GM21360 (cell line): ENCODE measurements around the gene IL20RB.
"Not testable (repeated sequence)": the region's sequence is repeated elsewhere in the genome, so short reads cannot be mapped to it uniquely, and the experiment has no call there.

ENCODE experiments used
- ATAC-seq: cut with Tn5 transposase; IDR thresholded peaks from one replicate; pipeline ENCODE4 v1.9.1; 2021; ENCODE audit warnings: mild to moderate bottlenecking, moderate library complexity; ENCODE audit not compliant: unreplicated experiment

Gene IL20RB

DNA sequence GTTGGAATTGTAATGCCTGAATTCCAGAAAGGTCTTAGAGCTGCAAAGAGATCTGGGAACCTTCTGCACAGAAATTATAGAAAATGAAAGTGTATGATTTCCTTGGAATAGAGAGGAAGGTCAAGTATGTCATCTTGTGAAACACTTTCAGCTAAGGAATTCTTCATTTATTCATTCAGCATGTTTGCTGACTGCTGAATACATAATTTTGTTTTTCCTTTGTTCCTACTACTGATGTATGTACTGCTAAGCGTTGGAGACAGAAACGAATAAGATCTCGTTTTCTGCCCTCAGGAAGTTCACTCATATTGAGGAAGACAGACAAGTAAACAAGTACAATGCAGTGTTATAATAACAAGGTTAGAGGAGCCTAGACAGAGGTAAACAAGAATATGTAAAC, 14.3 kb upstream of the IL20RB start:
- ATAC-seq = no peak

DNA sequence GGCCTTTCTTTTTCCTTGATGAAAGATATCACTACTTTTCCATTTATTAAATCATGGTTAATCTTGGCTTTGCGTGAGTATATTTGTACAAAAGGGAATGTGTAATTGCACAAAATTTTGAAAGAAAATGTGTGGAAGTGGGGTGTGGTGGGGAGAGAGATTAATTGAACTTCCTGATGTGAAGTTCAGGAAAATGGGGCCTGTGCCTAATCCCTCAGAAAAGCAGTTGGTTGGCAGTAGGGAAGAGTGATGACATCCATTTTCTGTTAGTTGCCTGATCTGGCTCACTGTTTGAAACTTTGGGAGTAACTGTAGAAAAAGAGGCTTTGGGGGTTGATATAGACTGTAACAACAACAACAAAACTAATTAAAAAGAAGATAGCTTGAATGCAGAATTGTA, 10.8 kb upstream of the IL20RB start:
- ATAC-seq = no peak

DNA sequence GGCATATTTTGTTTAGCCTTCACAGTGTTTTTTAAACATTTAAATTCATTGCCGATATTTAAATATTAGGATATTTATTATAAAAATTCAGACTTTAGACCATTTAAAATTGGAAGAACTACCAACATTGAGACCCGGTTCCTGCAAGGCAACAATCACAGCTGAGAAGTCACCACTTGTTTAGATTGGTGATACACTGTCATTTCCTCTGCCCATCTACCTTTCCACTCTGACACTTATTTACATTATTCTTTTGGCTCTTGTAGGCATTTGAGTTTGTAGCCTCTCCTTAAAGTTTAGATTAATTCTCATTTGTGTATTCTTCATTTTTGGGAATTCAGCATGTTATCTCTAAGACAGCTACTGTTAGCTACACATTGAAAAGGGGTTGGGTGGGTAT, 10.3 kb upstream of the IL20RB start:
- ATAC-seq = no peak

DNA sequence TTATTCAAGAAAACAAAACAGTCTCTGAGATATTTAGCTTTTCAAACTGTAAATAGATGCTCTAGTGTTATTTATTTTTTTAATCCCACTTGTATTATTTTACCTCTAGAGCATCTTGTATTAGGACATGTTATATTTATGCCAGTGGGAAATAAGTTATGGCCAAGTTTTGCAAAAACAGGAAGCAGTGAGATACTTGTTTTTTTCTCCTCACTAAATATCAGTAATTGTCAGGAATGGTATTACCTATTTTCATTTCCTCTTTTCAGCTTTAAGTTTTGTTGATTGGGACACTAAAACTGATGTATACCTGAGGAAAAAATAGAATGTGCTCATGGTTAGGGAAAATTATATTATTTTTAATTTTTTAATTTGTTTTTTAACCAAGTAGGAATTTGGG, 8.6 kb upstream of the IL20RB start:
- ATAC-seq = no peak

DNA sequence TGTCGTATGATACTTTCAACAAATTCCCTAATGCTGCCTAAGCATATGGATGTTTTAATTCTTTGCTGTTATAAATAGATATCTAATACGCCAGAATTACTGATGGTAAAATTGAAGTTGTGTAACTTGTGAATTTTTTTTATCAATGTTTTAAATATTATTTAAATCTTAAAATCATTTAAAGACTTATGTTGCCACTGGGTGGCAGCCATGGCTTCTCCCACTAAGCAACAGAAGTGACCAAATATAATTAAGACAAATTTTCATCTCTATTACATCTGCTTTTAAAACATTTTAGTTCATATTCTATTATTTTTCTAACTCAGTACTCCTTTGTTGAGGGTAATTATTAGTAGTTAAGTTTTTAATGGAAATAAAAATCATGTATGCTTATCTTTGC, 8.1 kb upstream of the IL20RB start:
- no peak for ATAC-seq

DNA sequence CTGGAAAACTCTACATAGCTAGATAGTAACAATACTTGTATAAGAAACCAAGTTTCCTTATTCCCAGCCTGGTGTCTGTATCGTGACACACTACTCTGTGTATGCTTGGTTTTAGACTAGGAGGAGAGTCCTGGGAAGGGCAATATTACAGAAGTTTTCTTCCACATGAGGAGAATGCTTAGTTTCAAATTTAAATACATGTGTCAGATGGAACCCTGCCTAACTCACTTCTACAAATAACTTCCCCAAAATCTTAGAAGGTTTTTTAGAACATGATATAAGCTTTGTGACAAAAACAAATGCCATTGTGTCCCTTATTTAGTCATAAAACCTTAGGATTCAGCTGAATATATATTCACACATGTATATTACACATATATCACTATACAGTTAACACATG, 7.2 kb upstream of the IL20RB start:
- ATAC-seq = no peak

DNA sequence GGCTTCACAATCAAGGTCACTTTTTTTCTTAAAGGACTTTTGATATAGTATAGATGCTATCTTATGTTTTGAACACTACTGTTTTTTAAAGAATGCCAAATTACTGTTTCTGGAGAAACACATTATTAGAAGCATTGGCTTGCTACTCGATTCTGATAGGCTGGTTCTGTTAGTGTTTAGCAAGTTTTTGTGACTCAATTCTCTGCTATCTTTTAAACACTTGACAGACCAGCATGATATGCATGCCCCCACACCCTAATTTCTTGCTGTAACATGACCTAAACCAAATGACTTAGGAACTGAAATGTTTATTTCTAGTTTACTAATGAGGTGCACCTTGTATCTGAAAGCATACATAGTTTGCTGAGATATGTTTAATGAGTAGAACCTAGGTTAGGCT, 5.5 kb upstream of the IL20RB start:
- no peak for ATAC-seq

DNA sequence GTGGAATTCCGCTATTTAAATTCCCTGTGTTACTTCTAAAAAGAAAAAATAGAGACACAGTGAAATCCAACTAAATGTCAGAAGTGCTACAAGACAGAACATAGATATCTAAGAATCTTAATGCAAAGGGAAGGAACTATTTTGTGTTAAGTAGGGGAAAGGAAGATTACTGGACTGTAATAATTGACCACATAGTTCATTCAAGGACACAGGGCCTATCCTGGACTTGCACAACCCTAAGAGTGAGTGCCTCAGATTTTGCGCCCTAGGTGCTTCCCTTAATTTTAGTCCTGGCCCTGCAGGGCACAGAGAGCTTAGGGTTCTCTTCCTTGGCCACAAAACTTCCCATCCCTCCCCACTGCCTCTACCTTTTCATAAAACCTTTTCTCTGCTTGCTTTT, 3.5 kb upstream of the IL20RB start:
- ATAC-seq = no peak

DNA sequence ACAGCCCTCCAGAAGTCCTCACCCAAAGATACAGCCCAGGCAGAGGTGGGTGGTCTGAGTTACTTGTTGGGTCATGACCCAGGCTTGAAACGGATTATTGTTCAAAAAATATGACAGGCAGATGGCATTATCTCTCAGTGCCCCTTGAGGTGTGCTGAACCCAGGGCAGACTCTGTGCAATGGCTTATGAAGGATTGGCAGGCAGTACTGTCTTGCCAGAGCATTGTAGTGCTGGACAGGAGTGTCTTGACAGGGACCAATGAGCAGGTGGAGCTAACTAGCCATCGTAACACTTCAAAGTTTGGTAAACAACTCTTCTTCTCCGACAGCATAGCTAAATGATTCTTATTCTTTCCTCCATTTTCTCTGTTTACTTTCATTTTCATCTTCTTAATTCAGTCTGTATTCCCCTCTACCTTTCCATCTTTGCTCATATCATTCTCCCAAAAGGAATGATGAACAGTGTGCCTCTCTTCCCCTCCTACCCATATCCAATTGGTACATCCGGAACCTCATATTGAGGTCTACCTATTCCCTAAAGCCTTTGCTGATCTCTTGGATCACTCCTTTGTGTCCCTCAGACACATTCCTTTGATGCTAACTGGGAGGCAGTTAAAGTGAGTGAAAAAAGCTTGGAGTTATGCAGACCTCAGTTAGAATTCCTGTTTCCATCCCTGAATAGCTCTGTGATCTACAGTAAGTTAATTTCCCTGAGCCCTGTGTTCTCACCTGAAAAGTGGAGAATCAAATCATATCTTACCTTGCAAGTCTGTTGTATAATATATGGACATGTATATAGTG, 2.6 kb upstream of the IL20RB start:
- ATAC-seq = no peak

DNA sequence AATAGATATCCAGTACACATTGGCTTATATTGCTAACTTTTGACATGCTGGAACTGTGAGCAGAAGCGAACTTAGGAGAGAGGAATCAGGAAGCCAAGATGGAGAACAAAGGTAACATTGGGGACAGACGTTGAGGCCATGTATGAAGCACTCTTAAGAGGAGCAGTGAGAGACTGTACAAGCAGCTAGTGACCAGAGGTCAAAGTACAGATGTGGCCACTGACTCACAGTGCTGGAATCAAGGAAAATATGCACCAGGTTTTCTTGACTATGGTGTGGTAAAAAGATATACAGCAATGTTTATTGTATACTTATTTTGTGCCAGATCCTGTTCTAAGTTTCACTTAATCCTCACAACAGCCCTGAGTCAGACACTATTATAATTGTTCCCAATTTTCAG, 2.0 kb upstream of the IL20RB start:
- no peak for ATAC-seq

DNA sequence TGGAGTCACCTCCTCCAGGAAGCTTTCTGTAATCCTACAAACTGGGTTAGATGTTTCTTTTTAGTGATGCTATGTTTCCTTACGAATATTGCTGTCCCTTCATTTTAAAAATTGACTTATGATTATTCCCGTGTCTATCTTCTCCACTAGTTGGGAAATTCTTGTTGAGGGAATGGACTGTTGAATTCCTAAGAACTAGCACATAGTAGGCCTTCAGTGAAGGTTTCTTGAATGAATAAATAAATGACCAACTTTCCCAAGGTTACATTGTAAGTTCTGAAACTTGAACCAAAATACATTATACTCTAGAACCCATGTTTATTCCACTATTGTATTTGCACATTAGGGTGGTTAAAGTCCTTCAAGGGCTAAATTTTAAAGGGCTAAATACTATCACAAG, 812 bp upstream of the IL20RB start:
- ATAC-seq = no peak

DNA sequence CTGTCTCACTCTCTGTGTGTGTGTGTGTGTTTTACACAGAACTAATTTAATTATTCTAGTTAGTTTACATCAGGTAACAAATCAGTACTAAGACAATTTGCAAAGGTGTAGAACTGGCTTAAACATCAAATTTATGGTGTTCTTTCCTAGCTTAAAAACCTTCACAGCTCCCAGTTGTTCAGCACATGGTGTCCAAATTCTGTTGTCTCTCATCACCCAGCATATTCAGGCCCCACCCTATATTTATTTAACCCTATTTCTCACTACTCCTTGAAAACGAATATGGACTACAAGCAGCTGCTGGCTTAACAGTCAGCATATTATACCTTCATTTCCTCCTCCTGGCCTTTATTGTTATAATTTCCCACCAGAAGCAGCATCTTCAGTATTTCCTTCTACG, 1.2 kb downstream of the IL20RB start:
- no peak for ATAC-seq

DNA sequence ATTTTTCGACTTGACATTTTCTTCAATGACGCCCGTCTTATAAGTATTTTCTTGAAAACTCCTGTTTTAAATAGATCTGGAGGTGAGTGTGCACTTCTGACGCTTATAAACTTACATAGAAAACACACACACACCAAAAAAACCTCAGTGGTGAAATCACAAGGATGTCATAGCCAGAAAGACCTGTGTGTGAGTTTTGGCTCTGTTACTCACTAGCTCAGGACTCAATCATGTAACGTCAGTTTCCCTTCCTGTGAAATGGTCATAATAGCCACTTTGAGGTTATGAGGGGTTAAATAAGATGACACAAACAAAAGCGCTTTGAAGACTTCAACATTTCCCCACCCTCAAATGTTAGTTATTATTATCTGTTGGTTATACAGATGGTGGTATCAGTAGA, 1.8 kb downstream of the IL20RB start:
- no peak for ATAC-seq

DNA sequence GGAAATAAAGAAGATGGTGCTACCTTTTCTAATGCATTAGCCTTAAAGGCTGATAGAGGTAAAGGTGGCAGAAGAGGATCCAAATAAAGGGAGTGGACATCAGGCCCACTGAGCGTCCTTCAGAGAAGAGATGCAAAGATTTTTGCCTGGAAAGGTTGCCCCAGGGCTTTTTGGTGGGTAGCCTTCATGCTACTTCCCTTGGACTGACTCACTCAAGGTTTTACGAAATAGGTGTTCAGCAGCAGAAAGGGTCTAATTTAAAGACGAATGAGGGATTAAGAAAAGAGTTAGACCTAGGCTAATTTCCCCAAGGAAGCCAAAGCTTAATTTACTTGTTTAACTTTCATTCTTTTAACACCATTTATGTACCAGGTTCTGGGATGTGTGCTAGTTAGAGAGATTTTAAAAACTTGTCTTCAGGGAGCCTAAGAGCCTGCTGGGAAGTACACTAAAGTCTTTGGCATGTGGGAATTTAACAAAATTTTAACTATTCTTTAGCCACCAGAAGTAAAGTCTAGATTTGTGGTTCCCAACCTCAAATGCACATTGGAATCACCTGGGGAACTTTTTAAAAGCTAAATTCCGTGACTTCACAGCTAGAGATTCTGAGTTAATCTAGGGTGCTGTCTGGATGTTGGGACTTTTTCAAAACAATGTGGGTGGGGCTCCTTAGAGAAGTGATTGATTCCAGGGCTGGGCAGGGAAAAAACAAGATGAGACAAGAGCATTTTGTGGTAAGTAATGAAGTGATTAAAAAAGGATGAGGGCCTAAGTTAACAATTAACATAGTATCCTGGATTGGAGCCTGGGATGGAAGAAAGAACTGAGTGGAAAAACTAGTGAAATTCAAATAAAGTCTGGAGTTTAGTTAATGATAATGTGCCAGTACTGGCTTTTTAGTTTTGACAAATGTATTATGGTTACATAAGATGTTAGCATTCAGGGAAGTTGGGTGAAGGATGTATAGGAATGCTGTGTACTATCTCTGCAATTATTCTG, 3.4 kb downstream of the IL20RB start:
- no peak for ATAC-seq

DNA sequence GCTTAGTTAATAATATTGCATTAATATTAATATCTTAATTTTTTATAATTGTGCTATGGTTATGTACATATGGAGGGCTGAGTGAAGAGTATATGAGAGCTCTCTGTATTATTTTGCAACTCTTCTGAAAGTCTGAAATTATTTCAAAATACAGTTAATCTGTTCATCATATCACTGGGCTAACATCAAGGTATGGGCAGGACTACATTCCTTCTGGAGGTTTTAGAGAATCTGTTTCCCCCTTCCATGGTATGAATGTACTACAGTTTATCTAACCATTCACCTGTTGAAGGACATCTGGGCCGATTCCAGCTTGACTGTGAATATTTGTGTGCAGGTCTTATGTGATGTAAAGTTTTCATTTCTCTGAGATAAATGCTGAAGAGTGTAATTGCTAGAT, 5.1 kb downstream of the IL20RB start:
- no peak for ATAC-seq

DNA sequence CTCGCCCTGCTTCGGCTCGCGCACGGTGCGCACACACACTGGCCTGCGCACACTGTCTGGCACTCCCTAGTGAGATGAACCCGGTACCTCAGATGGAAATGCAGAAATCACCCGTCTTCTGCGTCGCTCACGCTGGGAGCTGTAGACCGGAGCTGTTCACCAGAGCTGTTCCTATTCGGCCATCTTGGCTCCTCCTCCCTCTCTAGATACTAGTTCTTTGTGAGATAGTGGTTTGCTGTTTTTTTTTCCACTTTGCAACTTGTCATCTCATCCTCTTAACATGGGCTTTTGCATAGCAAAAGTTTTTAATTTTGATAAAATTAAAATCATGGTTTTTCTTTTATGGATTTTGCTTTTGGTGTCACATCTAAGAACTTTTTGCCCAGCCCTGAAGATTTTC, 11.8 kb downstream of the IL20RB start:
- ATAC-seq = not testable (repeated sequence)

DNA sequence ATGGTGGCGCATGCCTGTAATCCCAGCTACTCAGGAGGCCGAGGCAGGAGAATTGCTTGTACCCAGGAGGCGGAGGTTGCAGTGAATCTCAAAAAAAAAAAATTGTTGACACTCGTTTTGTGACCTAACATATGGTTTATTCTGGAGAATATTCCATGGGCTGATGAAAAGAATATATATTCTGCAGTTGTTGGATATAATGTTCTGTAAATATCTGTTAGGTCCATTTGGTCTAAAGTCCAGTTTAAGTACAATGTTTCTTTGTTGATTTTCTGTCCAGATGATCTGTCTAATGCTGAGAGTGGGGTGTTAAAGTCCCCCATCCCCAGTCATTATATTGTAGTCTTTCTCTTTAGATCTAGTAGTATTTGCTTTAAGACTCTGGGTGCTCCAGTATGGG, 15.6 kb downstream of the IL20RB start:
- no peak for ATAC-seq

DNA sequence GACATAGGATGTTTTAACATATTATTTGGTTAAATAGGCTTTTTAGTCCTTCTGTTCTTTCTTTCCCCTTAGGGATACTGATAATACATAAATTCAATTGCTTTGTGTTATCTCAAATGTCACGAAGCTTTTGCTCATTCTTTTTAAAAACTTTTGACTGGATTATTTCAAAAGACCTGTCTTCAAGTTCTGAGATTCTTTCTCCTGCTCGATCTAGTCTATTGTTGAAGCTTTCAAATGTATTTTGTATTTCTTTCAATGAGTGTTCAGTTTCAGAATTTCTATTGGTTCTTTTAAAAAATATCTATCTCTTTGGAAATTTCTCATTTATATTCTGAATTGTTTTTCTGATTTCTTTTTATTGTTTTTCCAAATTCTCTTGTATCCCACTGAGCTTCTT, 16.9 kb downstream of the IL20RB start:
- ATAC-seq = no peak

DNA sequence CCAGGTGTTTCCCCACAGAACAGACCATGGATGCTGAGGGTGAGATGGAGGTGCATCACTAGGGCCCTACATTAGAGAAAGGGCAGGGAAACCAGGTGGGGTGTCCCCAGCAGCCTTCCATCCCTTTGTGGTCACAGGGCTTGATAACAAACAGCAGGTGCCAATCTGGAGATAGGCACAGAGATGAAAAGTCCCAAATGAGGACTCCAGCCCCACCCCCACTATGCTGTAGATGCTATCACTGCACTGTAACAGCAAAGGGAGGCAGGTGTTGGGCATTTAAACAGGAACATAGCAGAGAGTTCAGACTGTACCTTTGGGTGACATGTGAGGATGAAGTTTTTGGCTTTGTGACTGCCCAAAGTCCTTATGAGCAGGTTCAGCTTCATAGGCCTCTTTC, 21.4 kb downstream of the IL20RB start:
- no peak for ATAC-seq

DNA sequence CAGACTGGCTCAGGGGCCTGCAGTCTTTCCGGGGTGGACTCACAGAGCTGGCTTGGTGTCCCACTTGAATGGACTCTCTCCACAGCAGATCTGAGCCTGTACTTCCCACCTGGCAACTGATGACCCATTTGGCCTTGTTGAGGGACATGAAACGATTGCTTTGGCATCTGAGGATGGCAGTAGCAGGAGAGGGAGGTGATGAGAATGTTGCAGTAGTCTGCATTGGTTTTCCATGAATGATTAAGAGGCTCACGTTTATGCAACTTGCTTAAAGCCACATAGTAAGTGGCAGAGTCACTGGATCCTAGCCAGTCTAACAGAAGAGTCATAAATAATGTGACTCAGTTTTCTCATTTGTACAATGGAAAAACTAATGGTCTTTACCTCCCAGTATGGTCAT, 21.9 kb downstream of the IL20RB start:
- ATAC-seq = no peak

DNA sequence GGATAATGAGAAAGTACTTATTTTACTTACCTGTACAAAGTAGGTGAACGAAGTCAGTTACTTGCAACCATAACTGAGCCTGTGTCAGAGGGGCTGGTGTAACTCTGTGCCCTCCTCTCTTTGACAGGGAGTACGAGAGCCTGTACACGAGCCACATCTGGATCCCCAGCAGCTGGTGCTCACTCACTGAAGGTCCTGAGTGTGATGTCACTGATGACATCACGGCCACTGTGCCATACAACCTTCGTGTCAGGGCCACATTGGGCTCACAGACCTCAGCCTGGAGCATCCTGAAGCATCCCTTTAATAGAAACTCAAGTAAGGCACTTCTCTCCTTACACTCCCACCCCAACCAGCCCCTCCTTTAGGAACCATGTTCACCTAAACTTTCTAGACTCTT, 24.2 kb downstream of the IL20RB start:
- no peak for ATAC-seq

DNA sequence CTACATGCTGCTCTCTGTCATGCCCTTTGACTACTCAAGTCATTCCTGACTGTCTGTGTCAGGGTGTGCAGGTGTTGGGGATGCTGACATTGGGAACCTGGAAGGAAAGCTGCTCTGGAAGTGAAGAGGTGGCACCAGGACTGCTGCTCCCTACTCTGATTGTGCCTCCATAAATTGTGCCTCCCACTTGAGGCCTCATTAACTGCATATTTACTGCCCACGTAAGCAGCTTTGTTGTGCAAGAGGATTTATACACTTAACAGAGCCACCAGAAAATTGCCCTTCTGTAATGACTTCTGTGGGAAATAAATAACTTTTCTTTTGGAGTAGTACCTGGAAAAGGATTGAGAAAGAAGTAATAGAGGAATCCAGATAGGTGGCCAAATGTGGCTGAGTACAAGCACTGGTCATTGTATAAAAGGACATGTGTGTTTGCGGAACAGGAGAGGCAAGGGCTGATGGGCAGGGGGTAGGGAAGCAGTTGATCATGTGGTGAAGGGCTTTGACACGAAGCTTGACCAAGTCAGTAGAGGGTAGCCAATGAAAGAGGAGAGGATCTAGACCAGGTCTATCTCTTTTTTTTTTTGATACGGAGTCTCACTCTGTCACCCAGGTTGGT, 24.8 kb downstream of the IL20RB start:
- no peak for ATAC-seq
